Neural cell (in vitro differentiated cells): ENCODE measurements around the gene PLXDC2.

Experiments
- CTCF ChIP-seq: fragments of 450-650 bp; IDR thresholded peaks from 2 replicates; pipeline ENCODE4 v1.5.1; 2014; ENCODE audit warnings: antibody characterized with exemption, mild to moderate bottlenecking, moderate library complexity; ENCODE audit not compliant: poor library complexity, severe bottlenecking
- EZH2 ChIP-seq: fragments of 200-600, 300-800 bp; shearing (Covaris generic), sonication (generic); IDR thresholded peaks from 2 replicates; pipeline ENCODE4 v1.6.1; 2014; ENCODE audit warnings: antibody characterized with exemption, low read length, borderline replicate concordance, mild to moderate bottlenecking; ENCODE audit not compliant: insufficient read depth, poor library complexity, severe bottlenecking
- MXI1 ChIP-seq: fragments of 450-650 bp; conservative IDR thresholded peaks from 2 replicates; pipeline ENCODE4 v1.6.1; 2014; ENCODE audit warnings: antibody characterized with exemption, mild to moderate bottlenecking; ENCODE audit not compliant: poor library complexity, severe bottlenecking

- TF ChIP-seq MXI1 (no peak), CTCF (no peak), EZH2 (no peak)
Measured at GRCh38 chr10:19944911-19945663, 128.9 kb downstream of the PLXDC2 start.
